Stimulated activated naive CD4-positive, alpha-beta T cell (primary cell): ENCODE results near the gene TRAF5.
A peak's percentile ranks its signal among the peaks of the same experiment; 100 is the strongest.
"Not testable (repeated sequence)": the region's sequence is repeated elsewhere in the genome, so short reads cannot be mapped to it uniquely, and the experiment has no call there.

Experiments used
- DNase-seq, 6 experiments: peaks; one replicate each; lab custom pipeline; 2025; lab: John Stamatoyannopoulos, UW

TRAF5 gene

GRCh38 chr1:211326528-211327345, at the start of gene TRAF5:
Gene TRAF5, plus strand, starts transcription at chr1:211326833. Its CDS starts 26,407 bp downstream, at chr1:211353240.
- DNase-seq: peak; percentile 13 to 61 (median 35)

- DNase-seq: no peak
Measured at GRCh38 chr1:211279340-211279739, 47.3 kb upstream of the TRAF5 start.

GRCh38 chr1:211280910-211281309, 45.7 kb upstream of the TRAF5 start:
- no peak for DNase-seq

GRCh38 chr1:211281320-211282022, 45.2 kb upstream of the TRAF5 start:
- DNase-seq: no peak

GRCh38 chr1:211282023-211282373, 44.6 kb upstream of the TRAF5 start:
- DNase-seq: no peak

GRCh38 chr1:211285196-211285595, 41.4 kb upstream of the TRAF5 start:
- DNase-seq: no peak

GRCh38 chr1:211287218-211287617, 39.4 kb upstream of the TRAF5 start:
- no peak for DNase-seq

- no peak for DNase-seq
Measured at GRCh38 chr1:211292411-211292810, 34.2 kb upstream of the TRAF5 start.

- no peak for DNase-seq
Measured at GRCh38 chr1:211296396-211296795, 30.2 kb upstream of the TRAF5 start.

GRCh38 chr1:211305044-211305443, 21.6 kb upstream of the TRAF5 start:
- no peak for DNase-seq

- no peak for DNase-seq
Measured at GRCh38 chr1:211309617-211310016, 17.0 kb upstream of the TRAF5 start.

- DNase-seq: no peak
Measured at GRCh38 chr1:211313392-211313791, 13.2 kb upstream of the TRAF5 start.

GRCh38 chr1:211318576-211319280, 7.9 kb upstream of the TRAF5 start:
- DNase-seq: no peak

- DNase-seq: no peak
Measured at GRCh38 chr1:211319892-211320291, 6.7 kb upstream of the TRAF5 start.

GRCh38 chr1:211320980-211321379, 5.7 kb upstream of the TRAF5 start:
- no peak for DNase-seq

GRCh38 chr1:211321646-211322045, 5.0 kb upstream of the TRAF5 start:
- not testable (repeated sequence) for DNase-seq

- peak; percentile 12 to 78 (median 40) for DNase-seq
Measured at GRCh38 chr1:211323156-211324063, 3.2 kb upstream of the TRAF5 start.

GRCh38 chr1:211324992-211325775, 1.4 kb upstream of the TRAF5 start:
- DNase-seq: no peak

GRCh38 chr1:211326140-211326527, 499 bp upstream of the TRAF5 start:
- peak in 1 of 6 experiments; percentile 46 for DNase-seq

GRCh38 chr1:211327346-211327921, 801 bp downstream of the TRAF5 start:
- DNase-seq: peak in 5 of 6 experiments; percentile 21 to 69 (median 43)
